ENCODE results near the gene PTPRA. TPM values are rescaled to one million over a fixed set of nuclear protein-coding genes. Genes with fewer than 3 reads are reported as not detected.

The PTPRA gene
- total and polyA plus RNA-seq, 2 donors from 2014 or later = 33.1 to 70.3 TPM

DNA sequence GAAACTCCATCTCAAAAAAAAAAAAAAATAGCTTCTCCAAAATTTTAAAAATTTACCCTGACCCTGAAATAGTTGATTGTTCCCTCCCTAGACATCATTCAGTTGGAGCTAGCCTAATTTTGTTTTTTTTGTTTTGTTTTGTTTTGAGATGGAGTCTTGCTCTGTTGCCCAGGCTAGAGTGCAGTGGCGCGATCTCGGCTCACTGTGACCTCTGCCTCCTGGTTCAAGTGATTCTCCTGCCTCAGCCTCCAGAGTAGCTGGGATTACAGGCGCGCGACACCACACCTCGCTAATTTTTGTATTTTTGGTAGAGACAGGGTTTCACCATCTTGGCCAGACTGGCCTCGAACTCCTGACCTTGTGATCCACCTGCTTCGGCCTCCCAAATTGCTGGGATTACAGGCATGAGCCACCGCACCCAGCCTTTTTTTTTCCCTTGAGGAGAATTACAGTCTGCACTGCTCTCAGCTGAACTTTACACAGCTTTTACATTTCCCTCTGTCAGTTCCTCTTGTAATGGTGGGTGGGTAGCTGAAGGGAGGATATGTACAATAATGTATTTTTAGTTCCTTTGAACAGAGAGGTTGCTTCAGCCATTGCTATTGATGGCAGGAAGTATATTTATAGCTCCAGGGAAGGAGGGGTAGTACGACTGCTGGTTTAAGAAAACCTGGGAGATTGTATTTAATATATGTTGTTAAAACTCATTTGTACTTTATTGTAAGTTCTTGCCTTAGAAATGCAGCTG, 27.7 kb downstream of the PTPRA start:
- intact Hi-C loops (cut with DNase I) = no loop called here
- Histone ChIP-seq H3K36me3 (ENCODE audit: control insufficient read depth in 2 of 3, insufficient read depth in 3 of 3, low read length in 3 of 3) (no peaks in the 10 kb centered on the region), H3K9me3 (ENCODE audit: control insufficient read depth in 2 of 3, insufficient read depth in 1 of 3, low read length in 3 of 3) (no peaks in the 10 kb centered on the region), H3K27me3 (ENCODE audit: control insufficient read depth, insufficient read depth, low read length) (no peaks in the 10 kb centered on the region), H3K9ac (ENCODE audit: low read length in 3 of 3) (no peak overlapping the region), H3K4me1 (ENCODE audit: control insufficient read depth in 2 of 3, insufficient read depth in 2 of 3, low read depth in 1 of 3, low read length in 3 of 3) (no peaks in the 10 kb centered on the region), H3K27ac (ENCODE audit: low read depth in 2 of 2, low read length in 2 of 2) (no peak overlapping the region), H3K4me3 (ENCODE audit: low read length in 3 of 3) (no peak overlapping the region)
- DNase-seq (peak in 1 of 5 donors; percentile 35), FAIRE-seq (no peak)
- TF ChIP-seq, protein P1, sequence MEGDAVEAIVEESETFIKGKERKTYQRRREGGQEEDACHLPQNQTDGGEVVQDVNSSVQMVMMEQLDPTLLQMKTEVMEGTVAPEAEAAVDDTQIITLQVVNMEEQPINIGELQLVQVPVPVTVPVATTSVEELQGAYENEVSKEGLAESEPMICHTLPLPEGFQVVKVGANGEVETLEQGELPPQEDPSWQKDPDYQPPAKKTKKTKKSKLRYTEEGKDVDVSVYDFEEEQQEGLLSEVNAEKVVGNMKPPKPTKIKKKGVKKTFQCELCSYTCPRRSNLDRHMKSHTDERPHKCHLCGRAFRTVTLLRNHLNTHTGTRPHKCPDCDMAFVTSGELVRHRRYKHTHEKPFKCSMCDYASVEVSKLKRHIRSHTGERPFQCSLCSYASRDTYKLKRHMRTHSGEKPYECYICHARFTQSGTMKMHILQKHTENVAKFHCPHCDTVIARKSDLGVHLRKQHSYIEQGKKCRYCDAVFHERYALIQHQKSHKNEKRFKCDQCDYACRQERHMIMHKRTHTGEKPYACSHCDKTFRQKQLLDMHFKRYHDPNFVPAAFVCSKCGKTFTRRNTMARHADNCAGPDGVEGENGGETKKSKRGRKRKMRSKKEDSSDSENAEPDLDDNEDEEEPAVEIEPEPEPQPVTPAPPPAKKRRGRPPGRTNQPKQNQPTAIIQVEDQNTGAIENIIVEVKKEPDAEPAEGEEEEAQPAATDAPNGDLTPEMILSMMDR (IDR thresholded peaks at IDR 0.05; ENCODE audit: borderline replicate concordance, extremely low read depth, insufficient read depth) = no peak

DNA sequence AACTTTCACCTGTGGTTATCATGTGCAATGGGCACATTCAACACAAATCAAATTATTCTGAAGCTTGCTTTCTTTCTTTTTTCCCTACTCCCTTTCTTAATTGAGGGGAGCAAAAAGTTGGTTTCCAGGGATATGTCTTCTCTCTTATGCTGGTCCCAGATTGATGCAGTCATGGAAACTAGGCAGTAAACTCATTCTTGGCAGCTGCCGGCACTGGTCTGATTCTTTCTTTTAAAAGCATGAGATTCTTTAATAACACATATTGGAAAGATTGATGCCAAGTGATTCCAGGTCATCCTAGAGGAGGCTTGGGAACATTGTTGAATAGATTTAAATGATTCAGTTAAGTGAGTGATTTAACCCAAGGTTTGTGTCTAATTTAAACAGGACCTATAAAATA, 29.0 kb downstream of the PTPRA start:
- DNase-seq = no peak
- H3K27ac ChIP-seq (ENCODE audit: low read depth in 2 of 2, low read length in 2 of 2) = no peak overlapping the region
- no peaks in the 10 kb centered on the region for H3K4me1 ChIP-seq (ENCODE audit: control insufficient read depth in 2 of 3, insufficient read depth in 2 of 3, low read depth in 1 of 3, low read length in 3 of 3)
- H3K9ac ChIP-seq (ENCODE audit: low read length in 3 of 3) = no peak overlapping the region
- FAIRE-seq = no peak
- no peak overlapping the region for H3K4me3 ChIP-seq (ENCODE audit: low read length in 3 of 3)
- intact Hi-C loops (cut with DNase I) = no loop called here
- no peaks in the 10 kb centered on the region for H3K27me3 ChIP-seq (ENCODE audit: control insufficient read depth, insufficient read depth, low read length)
- TF ChIP-seq, protein P1 (IDR thresholded peaks at IDR 0.05; ENCODE audit: borderline replicate concordance, extremely low read depth, insufficient read depth) = no peak
- H3K36me3 ChIP-seq (ENCODE audit: control insufficient read depth in 2 of 3, insufficient read depth in 3 of 3, low read length in 3 of 3) = no peaks in the 10 kb centered on the region
- H3K9me3 ChIP-seq (ENCODE audit: control insufficient read depth in 2 of 3, insufficient read depth in 1 of 3, low read length in 3 of 3) = no peaks in the 10 kb centered on the region

DNA sequence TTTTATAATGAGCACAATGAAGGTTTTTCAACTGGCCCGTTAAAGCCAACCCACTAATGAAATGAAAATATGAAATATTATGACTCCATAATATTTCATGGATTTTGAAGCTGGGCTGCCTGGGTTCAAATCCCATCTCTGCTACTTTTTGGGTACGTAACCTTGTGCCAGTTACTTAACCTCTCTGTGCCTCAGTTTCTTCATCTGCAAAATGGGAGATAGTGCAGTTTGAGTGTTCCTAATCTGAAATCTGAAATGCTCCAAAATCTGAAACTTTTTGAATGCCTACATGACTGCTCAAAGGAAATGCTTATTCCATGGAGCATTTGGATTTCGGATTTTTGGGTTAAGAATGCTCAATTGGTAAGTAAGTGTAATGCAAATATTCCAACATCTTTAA, 29.5 kb downstream of the PTPRA start:
- intact Hi-C loops (cut with DNase I) = no loop called here
- no peaks in the 10 kb centered on the region for H3K27me3 ChIP-seq (ENCODE audit: control insufficient read depth, insufficient read depth, low read length)
- FAIRE-seq = no peak
- no peak overlapping the region for H3K9ac ChIP-seq (ENCODE audit: low read length in 3 of 3)
- DNase-seq = no peak
- H3K4me1 ChIP-seq (ENCODE audit: control insufficient read depth in 2 of 3, insufficient read depth in 2 of 3, low read depth in 1 of 3, low read length in 3 of 3) = no peaks in the 10 kb centered on the region
- TF ChIP-seq, protein P1 (IDR thresholded peaks at IDR 0.05; ENCODE audit: borderline replicate concordance, extremely low read depth, insufficient read depth) = no peak
- H3K36me3 ChIP-seq (ENCODE audit: control insufficient read depth in 2 of 3, insufficient read depth in 3 of 3, low read length in 3 of 3) = no peaks in the 10 kb centered on the region
- H3K9me3 ChIP-seq (ENCODE audit: control insufficient read depth in 2 of 3, insufficient read depth in 1 of 3, low read length in 3 of 3) = no peaks in the 10 kb centered on the region
- H3K4me3 ChIP-seq (ENCODE audit: low read length in 3 of 3) = no peak overlapping the region
- H3K27ac ChIP-seq (ENCODE audit: low read depth in 2 of 2, low read length in 2 of 2) = no peak overlapping the region
